Activated T-cell treated with anti-CD3 and anti-CD28 coated beads for 4 hours (primary cell): ENCODE results near the gene CRIM1.

Source experiments
- DNase-seq: peaks from one replicate; pipeline ENCODE4 v3.0.0-alpha.2; 2020

The CRIM1 gene

DNA sequence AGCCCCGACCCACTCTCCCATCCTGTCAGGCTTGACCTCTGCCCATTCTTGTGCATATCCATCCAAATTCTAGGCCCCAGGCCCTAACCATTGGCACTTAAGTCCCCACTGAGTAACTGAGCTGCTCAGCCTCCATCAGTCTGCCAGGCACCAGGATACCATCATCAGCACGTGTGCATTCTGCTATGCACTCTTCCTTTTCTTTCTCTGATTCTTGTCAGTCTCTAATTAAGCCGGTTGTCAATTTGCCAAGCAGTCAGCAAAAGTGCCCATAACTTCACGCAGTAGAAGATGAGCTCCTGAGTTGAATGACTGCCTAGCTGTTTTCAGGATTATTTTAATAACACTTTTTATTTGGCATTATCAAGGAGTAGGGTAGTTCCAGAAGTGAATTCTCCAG, 135.2 kb downstream of the CRIM1 start:
- DNase-seq, result no peak

DNA sequence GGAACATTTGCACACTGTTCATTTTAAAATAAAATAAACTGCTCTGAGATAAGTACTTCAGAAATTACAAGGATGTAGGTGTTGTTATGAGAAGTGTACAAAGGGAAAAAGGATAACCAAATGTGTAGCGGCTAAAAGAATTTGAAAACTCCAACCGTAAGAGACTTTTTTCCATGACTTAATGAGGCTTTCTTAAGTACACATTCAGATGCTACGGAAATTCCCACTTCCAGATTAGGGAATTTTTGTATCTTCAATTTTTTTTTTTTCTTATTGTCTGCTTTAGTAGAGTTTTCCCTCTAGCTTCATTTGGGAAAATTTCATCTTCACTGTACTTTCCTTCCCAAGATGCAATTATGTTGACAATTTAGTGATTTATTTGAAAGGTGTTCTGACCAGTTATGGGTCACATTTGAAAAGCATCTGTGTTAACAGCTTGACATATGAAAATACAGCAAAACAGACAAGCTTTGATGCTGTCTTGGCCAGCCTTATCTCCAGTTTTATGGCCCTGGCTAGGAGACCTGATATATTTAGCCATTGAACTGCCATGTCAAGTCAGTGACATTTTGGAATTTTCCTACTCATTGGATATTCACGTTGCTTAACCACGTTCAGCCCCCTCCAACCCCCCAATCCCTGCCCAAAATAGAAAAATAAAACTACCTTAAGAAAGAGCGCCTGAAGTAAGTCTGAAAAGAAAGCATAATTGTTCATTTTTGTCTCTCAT, 136.8 kb downstream of the CRIM1 start:
- no peak for DNase-seq

DNA sequence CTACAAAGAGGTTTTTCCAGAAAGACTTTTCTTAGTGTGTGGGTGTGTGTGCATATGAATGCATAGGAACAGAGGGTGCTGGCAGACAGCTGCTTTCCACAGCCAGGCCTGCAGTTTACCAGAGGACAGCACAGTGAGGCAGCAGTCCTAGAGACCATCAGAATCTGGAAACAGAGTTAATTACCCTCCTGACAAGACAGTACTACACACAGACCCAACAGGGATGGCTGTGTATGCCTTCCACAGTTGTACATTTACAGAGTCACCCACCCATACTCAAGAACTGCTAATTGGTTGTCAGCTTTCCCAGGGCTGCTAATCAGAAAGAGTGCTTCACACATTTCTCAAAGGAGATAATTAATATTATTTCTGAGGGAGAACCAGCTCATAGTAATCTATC, 137.7 kb downstream of the CRIM1 start:
- no peak for DNase-seq

DNA sequence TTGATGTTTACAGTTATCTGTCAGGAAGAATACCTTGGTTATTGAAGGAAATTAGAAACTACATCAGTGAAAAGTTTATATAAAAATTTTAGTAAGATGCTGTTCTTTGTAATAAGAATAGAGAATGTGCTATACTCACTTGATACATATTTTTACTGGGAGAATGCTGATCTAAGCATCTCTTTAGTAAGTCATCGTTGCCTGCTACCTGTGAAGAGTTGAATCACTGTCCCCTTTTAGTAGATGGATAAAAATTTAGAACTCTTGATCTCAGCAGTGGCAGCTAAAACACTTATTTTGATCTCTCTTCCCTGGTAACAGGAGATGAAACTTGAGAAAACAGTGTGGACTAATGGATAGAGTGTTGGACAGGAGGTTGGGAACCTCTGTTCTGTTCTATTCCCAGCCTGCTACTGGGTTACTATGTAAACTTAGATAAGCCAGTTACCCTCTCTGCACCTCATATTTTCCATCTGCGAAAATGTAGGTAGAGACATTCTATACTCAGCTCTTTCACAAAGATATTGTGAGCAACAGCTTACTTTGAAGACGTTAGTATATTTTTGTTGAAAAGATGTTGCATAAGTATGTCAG, 142.1 kb downstream of the CRIM1 start:
- no peak for DNase-seq

DNA sequence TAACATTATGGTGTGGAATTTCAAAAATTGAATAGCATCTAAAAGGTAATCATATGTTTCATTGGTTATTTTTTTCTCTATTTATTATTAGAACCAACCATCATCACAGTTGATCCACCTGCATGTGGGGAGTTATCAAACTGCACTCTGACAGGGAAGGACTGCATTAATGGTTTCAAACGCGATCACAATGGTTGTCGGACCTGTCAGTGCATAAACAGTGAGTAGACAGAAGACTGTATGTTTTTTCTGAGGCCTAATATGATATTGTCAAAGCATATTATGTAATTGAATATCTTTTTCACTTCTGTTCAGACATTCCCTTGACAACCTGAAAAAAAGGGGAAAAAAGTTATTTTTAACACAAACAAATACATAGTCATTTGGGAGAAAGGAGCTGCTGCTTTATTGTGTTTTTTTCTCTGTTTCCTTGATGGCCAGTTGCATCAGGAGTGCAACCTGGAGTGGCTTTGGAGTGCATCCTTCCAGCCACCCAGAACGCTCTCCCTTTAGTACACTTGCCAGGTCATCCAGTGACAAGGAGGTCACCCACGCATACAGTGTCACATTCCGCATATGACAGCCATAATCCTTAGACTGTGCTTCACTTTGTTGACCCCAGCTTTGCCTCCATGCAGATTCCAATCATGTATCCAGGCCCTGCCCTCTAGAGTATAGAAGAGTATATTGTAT, 143.7 kb downstream of the CRIM1 start:
- no peak for DNase-seq

DNA sequence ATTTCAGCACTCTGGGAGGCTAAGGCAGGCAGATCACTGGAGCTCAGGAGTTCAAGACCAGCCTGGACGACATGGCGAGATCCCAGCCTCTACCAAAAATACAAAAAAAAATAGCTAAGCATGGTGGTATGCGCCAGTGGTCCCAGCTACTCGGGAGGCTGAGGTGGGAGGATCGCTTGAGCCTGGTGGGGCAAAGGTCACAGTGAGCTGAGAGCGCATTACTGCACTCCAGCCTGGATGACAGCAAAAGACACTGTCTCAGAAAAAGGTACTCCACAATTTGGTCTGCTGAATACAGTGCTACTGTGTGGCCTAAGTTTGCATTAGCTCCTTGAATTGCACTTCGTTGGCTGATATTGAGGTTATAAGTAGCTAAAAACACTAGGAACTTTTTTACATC, 144.5 kb downstream of the CRIM1 start:
- DNase-seq, result no peak

DNA sequence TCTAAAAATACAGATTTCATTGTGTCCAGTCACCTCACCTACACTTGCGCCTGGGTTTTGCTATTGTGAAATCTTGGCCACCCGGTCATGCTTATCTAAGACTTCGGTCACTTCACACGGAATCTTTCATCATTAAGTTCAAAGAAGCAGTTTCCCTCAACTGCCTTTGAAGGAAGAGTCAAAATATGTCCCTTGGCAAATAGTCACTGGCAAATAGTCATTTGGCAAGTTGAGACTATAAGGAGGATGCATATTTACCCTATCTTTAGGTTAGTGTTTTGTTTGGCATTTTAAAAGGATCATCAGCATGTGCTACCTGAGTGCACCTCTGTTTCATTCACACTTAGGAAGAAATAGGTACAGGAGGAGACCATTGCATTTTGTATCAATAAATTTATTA, 146.5 kb downstream of the CRIM1 start:
- DNase-seq, result no peak

DNA sequence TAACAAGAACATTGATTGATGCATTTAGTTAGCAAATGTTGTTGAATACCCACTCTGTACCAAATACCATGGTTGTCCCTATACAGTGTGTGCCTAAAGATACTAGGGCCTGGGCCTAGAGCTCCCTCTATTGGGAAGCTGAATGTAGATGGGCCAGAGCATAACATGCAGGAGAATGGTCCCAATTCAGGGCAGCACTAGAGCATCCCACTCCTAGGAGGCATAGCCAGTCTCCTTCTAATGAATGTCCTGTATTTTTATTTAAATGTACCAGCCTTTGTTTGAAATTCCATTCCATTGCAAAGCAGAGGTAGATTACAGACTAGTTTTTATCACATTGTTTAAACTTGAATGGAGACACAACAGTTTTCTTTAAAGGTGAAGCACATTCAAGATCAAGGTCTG, 151.8 kb downstream of the CRIM1 start:
- peak; percentile 8 for DNase-seq

DNA sequence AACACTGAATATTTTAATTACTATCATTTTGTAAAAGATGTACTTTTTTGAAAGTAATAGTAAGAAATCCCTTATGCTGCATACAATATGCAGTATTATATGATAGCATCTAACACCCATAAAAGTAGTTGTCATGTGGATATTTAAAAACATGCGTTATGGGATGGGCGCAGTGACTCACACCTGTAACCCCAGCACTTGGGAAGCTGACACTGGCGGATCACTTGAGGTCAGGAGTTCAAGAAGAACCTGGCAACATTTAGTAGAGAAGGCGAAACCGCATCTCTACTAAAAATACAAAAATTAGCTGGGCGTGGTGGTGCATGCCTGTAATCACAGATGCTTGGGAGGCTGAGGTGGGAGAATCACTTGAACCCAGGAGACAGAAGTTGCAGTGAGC, 153.5 kb downstream of the CRIM1 start:
- no peak for DNase-seq

DNA sequence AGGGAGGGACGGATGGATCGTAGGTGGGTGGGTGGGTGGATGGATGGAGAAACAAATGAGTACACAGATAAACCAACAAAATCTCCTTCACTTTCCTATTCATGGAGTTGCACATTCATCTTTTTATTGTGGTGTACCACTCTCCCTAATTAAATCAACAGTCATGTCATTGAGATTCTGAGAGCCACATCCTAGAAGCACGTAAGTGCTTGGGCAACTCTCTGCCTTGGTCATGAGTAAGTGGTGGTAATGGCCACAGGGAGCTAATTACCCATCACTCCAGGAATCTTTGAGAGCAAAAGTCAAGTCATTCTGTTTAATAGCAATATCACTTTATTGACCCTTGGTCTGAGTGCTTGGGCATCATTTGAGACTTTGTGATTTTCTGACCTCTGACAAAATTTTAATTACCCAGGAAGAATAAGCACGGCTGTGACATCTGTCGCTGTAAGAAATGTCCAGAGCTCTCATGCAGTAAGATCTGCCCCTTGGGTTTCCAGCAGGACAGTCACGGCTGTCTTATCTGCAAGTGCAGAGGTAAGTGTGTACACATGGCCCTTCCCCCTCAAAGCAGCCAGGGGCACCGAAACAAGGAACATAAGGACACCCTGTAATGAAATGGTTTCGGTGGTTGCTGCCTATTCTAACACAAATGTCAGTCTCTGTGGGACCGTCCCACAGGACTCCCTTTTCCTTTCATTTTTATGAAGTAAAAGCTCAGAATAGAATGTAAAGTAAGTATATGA, 156.5 kb downstream of the CRIM1 start:
- DNase-seq, result no peak

DNA sequence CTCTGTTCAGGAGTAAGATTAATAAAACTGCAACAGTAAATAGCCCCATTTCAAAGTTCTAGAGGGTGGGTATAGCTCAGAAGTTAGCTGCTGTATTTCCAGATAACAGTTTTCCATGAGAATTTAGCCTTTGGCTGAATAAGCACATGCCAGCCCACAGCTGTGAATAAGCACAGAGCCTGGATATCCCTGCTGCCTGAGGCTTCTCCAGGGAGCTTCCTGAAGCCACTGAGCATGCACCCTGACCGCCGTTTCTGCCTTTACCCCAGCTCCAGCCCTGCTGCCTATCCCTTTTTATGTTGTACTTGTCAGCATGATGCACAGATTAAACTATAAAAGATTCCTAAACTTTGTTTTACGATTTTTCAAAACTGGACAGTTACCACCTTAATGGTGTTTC, 157.1 kb downstream of the CRIM1 start:
- DNase-seq, result no peak

DNA sequence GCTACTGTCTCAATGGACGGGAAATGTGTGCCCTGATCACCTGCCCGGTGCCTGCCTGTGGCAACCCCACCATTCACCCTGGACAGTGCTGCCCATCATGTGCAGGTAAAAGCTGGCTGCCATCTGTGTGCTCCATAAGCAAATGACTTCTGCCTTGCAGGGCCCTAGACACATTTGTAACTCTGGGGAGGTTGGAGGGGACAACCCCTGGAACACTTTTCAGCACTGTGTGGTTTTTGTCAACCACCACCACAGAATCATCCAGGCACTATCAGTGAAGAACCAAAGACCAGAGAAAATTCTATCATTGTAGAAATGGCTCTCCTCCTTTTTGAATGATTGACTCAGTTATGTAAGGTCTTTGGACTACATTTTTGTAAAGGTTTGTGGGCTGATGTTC, 158.1 kb downstream of the CRIM1 start:
- DNase-seq, result no peak

DNA sequence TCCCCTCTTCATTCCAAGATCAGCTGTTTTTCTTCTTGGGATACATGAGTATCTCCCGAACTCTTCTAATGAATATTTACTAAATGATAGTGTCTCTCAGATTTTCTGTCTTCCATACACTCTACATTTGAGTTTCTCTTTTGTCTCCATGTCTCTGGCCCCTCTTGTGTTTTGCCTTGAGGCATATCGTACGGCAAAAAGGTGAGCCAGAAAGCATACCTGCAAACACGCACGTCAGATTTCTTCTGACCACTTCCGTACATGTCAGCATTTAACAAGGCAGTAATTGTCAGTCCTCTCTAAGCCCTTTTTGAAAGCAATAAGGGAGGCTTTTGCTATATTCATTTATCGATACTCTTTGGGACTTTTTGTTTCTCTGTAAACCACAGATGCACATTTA, 160.0 kb downstream of the CRIM1 start:
- DNase-seq, result no peak

DNA sequence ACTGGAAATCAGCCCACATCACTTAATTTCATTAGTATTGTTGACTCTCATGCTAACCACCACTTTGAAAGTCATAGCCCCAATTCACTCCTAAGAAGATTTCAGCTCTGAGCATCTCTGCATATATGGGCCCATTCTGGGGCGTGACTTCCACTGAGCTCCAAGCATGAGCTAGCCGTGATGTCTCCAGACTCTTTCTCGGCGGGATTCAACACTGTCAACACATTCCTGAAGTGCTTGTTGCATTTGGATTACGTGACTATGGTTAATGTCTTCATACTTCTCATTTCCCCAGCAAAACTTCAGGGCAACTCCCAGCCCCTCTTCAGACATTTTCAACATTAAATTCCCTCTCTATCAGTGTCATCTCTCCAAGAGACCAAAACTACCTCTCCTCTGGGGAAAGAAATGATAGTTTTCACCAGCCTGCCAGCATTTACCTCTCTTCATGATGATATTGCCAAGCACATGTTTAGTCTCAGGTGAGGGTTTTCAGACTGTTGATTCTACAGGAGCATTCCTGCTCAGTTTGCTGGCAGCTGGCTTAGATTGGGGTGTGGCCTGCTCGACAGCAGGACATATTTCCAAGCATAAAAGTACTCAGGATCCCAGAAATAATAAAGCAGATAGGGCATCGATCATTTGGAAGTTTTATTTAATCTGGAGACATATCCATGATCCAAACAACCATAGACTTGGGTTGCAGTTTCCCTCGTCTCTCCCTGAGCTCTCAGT, 160.7 kb downstream of the CRIM1 start:
- DNase-seq, result no peak

DNA sequence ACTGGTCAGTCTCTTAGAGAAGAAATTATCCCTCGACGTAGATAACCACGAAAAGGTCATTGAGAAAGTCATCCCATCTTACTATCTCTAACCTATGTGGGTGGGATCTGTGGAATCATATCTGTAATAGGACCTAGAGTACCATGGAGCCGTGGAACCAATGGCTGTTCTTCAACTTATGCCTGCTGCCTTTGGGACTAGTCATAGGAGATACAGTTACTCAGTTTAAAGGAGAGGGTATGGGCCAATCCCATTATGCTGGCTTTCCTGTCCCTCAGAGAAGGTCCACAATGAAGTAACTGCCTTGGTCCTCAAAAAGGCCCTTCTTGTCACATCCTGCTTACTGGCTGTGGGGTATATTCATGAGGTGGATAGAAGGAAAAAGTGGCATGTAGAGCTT, 164.9 kb downstream of the CRIM1 start:
- no peak for DNase-seq

DNA sequence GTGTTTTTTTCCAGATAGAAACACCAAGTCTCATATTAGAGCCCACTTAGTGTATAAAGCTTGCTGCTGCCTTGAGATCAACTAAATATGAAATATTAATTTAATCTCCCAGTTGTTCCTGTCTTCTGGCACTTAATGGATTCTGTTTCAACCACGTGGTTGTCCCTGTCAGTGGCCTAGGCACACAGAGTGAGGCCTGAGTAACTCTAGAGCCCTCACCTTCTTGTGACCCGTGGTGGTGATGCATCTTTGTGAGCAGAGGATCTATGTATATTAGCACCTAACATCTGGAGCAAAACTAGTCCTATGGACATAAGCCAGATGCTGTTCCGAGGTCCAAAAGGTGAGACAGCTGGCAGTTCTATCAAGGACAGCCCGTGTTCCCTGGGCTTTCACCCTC, 167.6 kb downstream of the CRIM1 start:
- no peak for DNase-seq

DNA sequence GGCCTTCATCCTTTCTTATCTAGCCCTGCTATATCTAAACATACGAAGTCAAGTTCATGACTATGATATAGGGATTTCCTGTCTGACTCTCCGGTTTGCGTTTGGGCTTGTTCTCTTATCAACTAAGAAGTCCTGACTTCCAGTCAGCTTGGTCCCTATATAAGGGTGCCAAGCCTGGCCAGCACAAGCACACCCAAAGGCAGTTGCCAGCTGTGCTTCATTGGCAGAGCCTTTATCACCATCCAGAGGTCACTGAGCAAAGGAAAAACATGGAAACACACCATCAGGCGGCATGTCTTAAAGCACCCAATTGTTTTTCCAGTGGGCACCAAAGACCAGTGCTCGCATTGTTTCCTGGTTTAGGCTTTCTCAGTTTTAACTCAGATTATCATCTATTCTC, 169.7 kb downstream of the CRIM1 start:
- no peak for DNase-seq

DNA sequence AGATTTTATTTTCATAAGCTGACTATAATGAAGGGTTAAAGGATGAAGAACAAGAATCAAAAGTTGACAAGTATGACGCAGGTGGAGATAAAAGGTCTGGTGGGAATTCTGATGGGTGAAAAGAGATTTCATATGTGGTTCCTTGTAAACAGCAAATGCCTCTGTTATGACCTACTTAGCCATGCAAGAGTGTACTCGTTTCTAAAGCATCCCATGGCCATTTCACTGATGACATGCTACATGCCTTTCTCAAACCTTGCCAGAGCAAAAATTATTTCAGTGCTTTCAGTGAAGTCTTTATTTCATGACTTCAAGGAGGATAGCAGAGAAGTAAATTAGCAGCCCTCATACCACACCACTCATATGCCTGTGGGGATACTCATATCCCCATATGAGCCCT, 170.6 kb downstream of the CRIM1 start:
- DNase-seq, result no peak

DNA sequence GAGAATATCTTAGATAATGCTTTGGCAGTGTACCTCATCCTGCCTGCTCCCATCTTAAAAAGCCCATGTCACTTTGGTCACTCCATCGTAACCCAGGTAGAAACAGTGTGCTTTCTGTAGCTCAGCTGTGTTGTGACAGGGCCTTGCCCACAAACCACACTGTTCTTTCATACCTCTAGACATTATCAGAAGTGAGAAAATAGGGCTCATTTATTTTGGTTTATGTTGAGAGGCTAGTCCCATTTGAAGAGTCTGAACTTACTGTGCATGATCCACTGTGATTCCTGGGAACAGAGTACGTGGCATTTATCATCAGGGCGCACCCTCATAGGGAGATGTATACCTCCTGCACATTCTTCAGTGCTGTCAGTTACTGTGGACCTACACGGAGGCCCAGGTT, 172.7 kb downstream of the CRIM1 start:
- DNase-seq, result no peak

DNA sequence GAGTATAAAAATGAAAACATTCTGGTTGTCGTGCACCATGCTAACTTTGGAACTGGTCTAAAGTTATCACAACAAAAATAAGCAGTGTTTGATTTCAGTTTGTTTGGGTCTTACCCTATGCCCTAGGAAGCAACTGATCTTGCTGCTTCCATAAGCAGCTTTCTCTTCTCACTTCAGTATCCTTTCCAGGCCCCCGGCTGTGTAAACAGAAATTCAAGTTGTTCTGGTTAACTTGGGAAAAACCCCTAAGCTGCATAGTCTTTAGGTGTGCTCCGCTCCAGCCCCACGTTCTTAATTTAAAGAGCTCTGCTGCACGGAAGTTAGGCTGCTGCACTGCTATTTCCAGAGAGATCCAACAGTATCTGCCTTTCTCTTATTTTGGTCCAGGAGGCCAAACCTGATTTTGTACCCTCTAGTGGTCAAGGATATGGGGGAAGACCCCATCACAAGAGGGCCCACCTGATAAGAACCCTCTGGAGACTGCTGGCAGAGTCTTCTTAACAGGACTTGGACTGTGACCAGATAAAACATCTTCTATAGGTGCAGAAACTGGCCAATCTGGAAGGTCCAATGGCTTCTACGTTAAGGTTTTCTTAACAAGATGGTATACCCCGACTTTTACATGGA, 173.3 kb downstream of the CRIM1 start:
- no peak for DNase-seq

DNA sequence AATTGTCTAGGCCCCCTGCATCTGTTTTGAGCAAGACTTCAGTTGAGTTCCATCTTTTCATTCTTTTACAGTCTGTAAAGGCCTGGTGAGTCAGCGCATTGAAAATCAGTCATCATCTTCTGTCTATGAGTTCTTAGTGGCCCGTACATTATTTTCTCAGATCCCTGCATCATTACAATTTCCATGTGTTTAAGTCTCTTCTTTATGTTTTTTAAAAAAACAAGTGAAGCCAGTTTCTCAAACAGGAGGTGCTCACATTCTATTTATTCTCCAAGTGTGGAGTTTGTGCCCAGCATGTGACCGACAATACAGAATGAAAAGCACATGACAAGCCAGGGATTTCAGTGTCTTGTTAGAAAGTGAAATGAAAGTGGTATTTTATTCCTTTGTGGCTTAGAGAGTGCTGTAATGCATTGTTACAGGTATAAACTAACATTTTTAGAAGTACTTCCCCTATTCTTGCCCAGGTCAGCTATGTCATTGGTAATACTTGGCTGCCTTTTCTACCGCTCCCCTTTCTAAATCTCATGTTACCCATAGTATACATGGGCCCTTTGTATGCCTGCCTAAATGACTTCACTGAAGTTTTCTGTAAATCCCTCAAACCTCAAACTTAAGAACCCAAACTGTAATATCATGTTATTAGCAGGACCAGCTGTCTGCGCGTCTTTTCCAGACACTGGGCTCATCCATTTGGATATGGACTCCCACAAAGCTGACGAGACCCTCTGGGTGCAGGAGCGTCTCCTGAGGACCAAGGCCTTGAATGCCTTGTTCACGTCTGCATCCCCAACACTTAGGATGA, 174.8 kb downstream of the CRIM1 start:
- no peak for DNase-seq

DNA sequence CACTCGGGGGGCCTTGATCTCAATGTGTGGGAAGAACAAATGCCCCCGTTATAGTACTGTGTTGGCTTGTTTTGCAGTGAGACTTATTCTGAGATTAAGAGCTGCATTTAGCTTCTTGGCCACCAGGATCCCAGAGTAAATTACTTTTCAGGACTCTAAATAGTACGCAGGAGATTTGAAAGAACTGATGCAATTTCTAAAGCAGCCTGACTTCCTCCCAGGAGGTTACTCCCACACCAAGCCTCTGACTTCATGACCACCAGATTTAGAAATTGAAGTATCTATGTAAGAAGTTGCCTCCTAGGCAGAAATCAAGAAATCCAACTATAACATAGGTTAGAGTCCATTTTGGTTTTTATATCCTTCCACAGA, 175.4 kb downstream of the CRIM1 start:
- no peak for DNase-seq
